22Rv1 (cell line): ENCODE data around the gene SDHB.

Experiments
- H3K27ac ChIP-seq: fragments of 450-650 bp; 2 replicates; pipeline ENCODE4 v1.5.1; 2017
- ZFX ChIP-seq: fragments of 450-650 bp; IDR thresholded peaks from 2 replicates; pipeline ENCODE4 v1.6.1; 2017; ENCODE audit warnings: antibody characterized with exemption, borderline replicate concordance
- TF ChIP-seq, protein P1 (sequence below): fragments of 450-650 bp; IDR thresholded peaks from 2 replicates; pipeline ENCODE4 v1.5.1; 2017; ENCODE audit warnings: mild to moderate bottlenecking

Gene SDHB

DNA sequence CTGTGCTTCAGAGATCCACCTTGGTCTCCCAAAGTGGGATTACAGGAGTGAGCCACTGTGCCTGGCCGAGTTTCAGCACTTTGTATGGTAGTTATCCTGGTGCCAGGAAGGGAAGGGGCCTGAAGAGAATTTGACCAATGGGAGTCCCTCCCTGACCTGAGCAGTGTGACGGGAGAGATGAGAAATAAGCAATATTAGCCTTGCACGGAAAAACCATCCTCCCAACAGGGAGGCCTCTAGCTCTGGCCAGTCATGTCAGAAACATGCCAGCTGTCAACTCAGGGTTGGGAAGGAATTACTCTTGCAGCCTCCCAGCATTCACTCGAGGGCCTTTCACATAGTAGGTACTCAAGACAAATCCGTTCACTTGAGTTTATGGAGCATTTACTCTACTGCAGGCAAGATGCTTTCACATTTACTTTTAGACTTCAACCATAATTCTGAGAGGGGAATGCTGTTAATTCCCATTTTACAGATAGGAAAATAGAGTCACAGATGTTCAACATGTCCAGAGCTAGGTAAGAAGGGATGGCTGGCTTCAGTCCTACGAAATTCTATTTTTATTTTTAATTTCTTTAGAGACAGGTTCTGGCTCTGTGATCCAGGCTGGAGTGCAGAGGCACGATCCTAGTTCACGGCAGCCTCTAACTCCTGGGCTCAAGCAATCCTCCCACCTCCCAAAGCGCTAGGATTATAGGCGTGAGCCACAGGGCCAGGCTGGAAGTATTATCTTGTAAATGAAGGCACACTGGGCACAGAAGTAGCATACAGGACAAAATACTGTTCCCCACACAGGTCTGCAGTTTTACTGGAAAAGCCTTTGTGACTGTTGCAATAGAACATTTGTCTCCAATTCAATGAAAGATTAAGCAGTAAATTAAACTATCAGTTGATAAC lies 38.9 kb downstream of the SDHB start:
- no peak overlapping the region for H3K27ac ChIP-seq
- TF ChIP-seq, protein P1, sequence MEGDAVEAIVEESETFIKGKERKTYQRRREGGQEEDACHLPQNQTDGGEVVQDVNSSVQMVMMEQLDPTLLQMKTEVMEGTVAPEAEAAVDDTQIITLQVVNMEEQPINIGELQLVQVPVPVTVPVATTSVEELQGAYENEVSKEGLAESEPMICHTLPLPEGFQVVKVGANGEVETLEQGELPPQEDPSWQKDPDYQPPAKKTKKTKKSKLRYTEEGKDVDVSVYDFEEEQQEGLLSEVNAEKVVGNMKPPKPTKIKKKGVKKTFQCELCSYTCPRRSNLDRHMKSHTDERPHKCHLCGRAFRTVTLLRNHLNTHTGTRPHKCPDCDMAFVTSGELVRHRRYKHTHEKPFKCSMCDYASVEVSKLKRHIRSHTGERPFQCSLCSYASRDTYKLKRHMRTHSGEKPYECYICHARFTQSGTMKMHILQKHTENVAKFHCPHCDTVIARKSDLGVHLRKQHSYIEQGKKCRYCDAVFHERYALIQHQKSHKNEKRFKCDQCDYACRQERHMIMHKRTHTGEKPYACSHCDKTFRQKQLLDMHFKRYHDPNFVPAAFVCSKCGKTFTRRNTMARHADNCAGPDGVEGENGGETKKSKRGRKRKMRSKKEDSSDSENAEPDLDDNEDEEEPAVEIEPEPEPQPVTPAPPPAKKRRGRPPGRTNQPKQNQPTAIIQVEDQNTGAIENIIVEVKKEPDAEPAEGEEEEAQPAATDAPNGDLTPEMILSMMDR, result no peak
- TF ChIP-seq ZFX, result no peak

DNA sequence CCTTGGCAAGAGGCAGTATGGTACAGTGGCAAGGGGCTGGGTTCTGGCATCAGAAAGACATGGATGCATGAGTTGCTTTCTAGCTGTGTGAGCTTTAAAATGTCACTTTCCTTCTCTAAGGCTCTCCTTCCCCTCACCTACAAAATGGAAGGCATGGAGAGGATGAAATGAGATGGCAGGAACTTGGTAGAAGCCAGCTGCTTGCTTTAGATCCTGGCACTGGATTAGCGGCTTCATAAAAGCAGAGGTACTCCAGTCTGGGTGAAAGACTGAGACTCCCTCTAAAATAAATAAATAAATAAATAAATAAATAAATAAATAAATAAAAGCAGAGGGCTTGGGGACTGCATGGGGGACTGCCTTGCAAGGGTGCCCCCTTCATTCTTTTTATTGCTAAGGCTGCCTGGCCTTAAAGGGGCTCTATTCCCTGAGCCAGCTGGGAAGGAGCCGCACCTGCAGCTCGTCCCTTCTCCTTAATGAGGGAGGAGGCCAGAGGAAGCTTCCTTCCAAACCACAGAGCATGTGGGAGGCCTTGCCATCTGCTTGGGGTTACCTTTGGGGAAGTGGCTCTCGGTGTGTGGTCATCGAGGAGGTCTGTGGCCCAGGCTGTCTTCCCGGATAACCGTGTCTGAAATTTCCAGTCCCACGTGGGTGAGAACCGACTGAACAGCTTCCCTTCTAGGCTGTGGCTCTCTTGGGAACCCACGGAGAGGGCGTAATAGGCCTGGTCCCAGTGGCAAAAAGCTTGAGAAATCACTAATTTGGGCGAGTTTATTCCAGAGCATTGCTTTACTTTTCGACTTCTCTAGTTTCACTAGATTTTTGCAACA lies 40.1 kb downstream of the SDHB start:
- TF ChIP-seq, protein P1, result no peak
- TF ChIP-seq ZFX, result no peak
- H3K27ac ChIP-seq, result no peak overlapping the region

DNA sequence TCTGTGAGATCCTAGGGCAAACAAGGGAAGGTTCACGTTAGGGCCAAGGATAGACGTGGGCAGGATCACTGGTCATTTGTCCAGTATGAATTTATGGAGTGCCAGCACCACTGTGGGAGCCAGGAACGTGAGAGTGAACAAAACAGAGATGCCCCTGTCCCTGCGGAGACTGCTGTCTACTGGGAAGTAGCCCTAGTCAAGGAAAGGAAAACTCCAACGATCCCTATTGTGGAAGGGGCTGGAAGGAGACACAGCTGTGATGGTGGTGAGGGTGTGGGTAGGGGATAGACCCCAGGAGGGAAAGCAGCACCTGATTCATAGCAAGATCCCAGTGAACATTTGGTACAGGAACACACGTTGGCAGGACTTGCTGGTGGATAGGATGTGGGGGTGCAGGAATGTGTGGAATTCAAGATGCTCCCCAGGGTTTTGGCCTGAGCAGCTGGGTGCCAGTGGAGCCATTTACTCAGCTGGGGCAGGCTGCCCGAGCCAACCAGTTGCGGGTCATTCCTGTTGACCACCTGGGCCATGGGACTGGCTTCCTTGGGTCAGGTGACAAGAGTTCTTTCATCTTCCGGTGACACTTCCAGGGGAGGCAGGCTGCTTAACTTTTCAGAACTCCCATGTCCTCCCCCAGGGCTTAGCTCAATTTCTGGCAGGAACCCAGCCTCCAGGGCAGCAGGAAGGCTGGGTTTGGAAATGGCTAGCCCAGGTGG lies 40.9 kb downstream of the SDHB start:
- H3K27ac ChIP-seq, result no peak overlapping the region; the same call in 1 of the 2 replicates
- TF ChIP-seq, protein P1, result no peak
- TF ChIP-seq ZFX, result no peak

DNA sequence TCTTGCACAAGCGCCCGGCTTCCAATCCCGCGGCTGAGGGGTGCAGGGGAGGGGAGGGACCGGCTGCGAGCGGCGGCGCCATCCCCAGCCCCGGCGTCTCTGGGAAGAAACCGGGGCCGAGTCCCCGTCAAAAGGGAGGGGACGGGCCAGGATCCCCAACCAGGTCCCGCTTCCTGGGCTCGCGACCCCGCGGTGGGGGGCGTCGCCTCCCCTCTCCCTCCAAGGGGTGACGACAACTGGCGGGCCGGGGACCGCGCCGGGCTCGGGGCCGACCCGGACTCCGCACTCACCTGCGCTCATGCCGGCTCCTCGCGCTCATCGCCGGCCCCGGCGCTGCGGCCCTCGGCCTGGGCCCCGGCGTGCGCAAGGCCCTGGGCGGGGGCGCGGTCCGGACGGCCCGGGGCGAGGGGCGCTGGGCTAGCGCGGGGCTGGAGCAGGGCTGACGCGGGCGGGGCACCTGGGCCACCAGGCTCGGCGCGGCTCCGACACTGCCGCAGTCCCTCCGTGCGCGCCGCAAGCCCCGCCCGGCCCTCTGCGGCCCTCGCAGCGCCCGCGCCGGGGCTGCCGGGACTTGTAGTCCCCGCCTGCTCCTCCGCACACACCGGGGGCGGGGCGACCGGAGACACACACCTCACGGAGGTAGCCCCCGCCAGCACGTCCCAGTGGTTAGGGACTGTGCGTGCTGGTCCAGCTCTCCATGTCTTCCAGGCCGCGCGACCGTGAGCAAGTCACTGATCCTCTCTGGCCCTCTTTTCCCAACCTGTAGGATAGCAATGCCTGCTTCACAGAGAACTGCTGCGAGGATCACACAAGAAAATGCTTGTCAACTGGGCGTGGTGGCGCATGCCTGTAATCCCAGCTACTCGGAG lies 42.2 kb downstream of the SDHB start, which contains the start of gene ATP13A2:
TSS of gene ATP13A2 (minus strand) at position 490 of the 869 bp plus-strand sequence. CDS start at position 300, 190 bp downstream.
- TF ChIP-seq, protein P1, result no peak
- H3K27ac ChIP-seq, result peak within 1 kb of the TSS; percentile 61

- no peak for TF ChIP-seq ZFX
- TF ChIP-seq, protein P1, result no peak
- peak overlapping the region; percentile 61; the same call in 1 of the 2 replicates for H3K27ac ChIP-seq
These were observed 42.8 kb downstream of the SDHB start for GRCh38 chr1:17011092-17011438.

DNA sequence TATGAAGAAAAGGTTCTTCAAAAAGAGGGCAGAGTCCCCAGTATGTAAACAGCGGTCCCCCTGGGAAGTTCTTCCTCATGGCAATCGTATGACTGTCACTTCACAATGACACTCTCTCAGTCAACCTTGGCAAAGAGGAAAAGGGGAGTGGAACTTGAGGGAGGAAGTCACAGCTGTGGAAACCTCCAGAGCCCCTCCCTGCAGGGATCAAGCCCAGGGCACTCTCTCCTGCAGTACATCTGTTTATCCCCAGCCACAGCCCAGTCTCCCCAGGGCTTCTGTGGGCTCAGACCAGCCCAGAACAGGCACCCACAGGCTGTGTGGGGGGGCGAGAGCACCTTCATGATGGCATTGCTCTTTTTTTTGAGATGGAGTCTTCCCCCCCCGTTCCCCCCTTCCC lies 44.1 kb downstream of the SDHB start:
- TF ChIP-seq, protein P1, result no peak
- no peak for TF ChIP-seq ZFX
- H3K27ac ChIP-seq, result no peak overlapping the region
